Tongue (tissue), 2 donors: ENCODE data around the gene SMAD6. TPM values are rescaled to one million over a fixed set of nuclear protein-coding genes. Genes with fewer than 3 reads are reported as not detected.
"Not testable (repeated sequence)": the region's sequence is repeated elsewhere in the genome, so short reads cannot be mapped to it uniquely, and the experiment has no call there.

Experiments
- DNase-seq: peaks from one replicate; pipeline ENCODE4 v3.0.0-alpha.2; 2015
- total RNA-seq: library from RNA; depleted of rRNA; stranded (reverse); fragments of >200 nt; gene quantifications from one replicate; pipeline ENCODE4 v1.2.3, GENCODE V29; 2014

Gene SMAD6
- total RNA-seq, 1 donor from 2014 or later: 9.0 TPM

DNA sequence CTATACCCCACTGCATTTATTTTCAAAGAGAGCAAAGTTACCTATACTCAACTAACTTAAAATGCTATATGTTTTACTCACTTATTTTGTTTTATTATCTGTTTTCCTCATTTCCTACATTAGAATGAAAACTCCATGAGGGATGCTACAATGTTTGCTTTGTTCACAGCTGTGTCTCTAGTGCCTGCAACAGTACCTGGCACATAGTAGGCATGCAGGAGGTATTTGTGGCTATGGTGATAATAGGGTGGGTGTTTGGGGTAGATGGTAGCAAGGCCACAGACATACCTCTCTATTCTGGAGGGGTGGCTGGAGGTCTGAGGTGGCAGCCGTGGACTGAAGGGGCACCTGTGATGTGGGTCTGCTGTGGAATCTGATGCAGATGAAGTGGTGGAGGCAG, 24.7 kb upstream of the SMAD6 start:
- DNase-seq: no peak

DNA sequence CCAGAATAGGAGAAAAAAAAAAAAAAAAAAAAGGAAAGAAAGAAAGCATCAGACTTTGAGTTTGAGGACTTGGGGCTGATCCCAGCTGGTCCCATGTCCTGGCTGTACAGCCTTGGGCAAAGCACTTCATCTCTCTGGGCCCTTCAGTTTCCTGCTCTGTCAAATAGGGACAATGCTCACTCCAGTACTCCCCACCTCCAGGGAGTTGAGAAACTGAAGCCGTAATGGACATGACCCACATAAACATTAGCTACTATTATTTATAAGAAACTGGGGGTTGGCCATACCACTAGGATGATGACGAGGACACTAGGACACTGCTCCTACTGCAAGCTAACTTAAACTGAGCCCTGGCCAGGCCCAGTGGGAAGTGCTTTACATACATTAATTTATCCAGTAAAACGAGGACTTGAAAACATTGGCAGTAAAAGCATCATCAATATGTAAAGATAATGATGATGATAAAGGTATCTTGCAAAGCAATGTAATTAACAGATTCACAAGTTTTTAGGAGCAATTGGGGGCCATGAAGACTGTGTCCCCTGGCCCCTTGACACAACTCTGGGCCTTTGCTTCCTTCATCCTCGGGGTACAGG, 22.9 kb upstream of the SMAD6 start:
- no peak for DNase-seq

DNA sequence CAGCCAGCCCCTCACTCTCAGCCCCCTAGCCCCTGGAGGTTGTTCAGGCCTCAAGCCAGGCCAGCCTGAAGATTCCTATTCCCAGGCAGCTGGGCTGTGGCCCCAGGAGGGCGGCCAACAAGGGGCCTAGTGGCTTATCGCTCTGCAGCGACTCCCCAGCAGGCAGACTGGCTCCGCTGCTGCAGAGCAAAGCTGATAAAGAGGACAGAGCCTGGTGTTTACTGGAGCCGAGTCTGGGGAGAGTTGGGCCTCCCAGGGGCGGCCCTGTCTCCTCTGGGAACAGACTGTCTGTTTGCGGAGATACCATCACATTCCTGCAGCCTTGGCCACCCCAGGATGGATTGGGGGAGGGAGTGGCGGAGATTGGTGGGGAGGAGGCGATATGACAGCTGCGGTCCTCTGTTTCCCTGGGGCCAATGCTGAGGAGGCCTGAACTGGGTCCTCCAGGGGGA, 22.4 kb upstream of the SMAD6 start:
- DNase-seq: peak; percentile 45

DNA sequence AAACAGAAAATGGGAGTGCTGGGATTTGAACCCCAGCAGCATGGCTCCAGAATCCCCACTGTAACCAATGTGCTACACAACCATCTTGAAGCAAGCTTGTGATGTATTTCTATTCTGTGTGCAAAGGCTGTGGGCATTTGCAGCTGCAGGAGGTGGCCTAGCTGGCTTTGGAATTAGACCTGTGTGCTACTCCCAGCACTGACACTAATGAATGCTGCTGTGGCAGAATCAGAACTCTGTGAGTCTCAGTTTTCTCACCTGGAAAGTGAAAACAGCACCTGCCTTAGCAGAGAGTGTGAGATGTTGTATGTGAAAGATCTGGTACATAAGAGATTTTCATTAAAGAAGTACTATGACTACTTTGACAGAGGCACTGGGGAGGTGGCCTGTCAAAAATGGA, 21.5 kb upstream of the SMAD6 start:
- DNase-seq: no peak

DNA sequence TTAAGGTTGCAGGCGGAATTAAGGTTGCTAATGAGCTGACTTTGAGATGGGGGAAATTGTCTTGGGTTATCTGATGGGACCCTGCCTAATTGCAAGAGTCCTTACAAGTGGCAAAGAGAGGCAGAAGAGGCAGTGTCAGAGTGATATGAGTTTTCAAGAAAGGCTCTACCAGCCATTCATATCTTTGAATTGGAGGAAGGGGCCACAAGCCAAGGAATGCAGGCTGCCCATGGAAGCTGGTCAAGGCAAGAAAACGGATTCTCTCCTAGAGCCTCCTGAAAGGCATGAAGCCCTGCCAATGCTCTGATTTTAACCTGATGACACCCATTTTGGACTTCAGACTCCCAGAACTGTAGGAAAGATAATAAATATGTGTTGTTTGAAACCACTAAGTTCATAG, 20.6 kb upstream of the SMAD6 start:
- no peak for DNase-seq

DNA sequence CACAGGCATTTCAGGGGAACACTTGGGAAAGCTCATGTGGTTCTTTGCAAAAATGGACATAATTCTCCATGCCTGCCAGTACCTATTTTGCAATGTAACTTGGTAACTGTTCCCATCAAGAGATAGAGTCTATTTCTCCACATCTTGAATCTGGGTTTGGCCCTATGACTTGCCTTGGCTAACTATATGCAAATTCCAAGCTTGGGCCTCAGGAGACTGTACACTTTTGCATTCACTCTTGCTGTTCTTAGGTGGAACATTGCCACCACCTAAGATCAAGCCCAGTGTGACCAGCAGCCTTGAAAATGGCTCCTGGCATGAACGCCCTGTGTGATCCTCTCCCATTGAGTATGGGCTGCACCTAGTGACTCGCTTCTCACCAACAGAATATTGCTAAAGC, 19.8 kb upstream of the SMAD6 start:
- no peak for DNase-seq

DNA sequence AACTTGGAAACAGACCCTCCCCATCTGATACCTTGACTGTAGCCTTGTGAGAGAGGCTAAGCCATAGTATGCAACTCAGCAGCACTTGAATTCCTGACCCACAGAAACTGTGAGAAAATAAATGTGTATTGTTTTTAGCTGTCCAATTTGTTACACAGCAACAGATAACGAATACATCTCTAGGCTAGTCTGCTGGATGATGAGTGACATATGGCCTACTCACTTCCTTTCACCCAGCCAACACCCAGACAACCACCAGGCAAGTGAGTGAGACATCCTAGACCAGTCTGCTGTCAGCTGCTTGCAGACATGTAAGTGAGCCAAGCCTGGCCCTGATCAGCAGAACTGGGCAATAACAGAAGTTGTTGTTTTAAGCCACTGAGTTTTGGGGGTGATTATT, 19.2 kb upstream of the SMAD6 start:
- no peak for DNase-seq

DNA sequence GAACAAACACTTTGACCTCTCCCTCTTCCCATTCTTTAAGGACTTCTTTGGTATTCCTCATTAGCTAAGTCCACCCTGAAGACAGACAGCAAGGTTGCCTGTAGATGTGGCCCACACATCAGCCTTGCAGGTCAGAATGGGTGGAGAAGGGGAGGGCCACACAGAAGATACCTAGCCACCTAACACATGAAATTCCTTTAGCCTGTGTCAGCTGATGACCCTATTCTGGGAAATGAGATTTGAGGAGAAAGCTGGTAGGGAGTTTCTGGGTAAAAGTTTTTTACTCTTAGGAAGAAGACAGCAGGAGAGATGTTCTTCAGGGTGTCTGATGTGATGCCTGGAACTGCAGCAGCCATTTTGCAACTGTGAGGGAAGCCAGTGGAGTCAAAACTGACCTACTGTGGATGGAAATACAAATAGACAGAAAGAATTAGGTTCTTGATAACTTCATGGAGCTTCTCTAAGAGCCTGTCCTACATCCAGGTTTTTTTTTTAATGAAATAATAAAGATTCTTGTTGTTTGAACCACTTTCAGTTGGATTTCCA, 17.8 kb upstream of the SMAD6 start:
- no peak for DNase-seq

DNA sequence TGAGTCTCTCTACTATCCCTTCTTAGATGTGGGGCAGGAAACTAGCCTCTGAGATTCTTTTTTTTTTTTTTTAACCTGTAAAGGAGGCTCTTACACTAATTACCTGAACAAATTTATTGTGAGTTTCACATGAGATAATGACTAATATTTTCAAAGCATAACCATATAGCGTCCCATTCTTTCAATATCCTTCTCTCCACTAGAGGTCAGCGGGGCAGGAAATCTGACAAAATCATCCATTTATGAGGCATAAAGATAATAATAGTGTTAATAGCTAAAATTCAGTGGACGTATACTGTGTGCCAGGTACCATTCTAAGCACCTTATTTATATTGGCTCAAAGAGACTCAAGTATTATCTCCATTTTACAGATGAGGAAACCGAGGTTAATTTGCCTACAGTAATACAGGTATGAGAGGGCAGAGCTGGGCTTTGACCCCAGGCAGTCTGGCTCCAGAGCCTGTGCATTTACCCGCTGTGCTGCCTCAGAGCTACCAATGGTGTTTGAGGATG, 16.3 kb upstream of the SMAD6 start:
- DNase-seq: no peak

DNA sequence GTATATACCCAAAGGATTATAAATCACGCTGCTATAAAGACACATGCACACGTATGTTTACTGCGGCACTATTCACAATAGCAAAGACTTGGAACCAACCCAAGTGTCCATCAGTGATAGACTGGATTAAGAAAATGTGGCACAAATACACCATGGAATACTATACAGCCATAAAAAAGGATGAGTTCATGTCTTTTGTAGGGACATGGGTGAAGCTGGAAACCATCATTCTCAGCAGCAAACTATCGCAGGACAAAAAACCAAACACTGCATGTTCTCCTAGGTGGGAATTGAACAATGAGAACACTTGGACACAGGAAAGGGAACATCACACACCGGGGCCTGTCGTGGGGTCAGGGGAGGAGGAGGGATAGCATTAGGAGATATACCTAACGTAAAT, 11.1 kb upstream of the SMAD6 start:
- not testable (repeated sequence) for DNase-seq

DNA sequence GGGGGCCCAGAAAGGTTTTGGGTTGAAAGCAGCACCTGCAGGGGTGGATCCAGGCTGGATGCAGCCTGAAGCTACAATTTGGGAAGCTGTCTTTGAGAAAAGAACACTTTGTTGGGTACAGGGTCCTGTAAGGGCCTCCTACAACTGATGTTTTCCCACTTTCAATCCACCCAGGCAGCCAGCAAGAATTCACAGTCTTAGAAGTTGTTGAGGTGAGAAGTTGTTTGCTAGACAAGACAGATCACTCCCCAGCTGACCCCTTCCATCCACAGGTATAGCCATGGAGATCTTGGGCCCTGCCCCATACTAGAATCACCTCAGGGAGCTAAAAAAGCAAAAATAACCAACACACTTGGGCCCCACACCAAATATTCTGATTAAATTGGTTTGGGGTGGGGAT, 10.3 kb upstream of the SMAD6 start:
- DNase-seq: no peak

DNA sequence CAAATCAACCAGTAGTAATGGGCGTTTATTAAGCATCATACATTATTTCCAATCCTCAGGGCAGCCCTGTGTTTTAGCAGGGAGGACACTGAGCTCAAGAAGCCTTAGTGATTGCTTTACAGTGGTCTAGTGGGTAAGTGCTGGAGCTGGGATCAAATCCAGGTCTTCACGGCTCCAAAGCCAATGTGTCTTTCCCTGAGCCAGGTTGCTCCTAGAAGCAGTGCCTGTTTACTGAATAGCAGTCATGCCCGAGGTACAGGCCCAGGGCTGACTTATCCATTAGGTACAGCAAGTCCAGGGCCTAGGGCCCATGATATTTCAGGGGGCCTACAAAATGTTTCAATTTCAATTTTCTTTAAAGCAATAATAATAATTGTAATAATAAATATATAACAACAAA, 9.6 kb upstream of the SMAD6 start:
- DNase-seq: no peak

DNA sequence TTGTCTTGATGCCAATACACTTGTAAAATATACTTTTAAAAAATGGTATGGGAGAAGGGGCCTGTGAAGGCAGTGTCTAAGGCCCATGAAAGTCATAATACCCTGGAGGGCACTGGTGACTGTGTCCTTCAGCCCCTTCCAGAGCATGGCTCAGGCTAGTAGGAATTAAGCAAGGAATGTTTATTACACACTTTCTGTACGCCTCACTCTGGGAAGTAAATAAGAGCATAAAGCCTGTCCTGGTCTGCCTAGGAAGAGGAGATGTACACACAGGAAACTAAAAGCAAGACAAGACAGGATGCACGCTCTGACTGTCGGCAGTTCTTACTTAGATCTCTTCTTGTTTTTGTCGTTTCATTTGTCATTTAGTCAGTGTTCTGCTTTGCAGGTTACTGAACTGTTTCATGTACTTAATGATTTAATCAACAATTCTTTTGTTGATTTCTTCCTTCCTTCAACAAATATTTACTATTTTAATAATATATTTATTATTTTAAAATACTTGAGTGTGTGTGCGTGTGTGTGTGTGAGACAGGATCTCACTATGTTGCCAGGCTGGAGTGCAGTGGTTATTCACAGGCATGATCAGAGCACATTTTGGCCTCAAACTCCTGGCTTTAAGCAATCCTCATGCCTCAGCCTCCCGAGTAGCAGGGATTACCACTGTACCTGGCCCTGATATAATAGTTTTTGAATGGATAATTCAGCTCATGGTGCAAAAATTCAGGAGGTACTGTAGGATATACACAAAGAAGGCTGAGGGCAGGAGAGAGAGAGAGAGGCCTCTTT, 9.0 kb upstream of the SMAD6 start:
- DNase-seq: no peak

DNA sequence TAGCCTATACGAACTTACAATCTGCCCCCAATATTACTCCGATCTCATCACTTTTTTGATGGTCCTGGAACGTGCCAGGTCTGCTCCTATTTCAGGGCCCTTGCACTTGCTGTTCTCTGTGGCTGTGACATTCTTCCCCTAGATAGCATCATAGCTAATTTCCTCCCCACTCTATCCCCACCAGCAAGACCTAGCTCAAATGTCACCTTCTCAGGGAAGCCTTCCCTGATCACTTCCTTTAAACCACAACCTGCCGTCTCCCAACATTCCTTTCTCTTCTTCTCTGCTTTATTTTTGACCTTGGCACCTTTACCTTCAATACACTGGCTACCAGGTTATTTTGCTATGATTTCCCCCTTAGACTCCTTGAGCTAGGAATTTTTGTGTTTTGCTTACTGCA, 5.3 kb upstream of the SMAD6 start:
- DNase-seq: no peak

DNA sequence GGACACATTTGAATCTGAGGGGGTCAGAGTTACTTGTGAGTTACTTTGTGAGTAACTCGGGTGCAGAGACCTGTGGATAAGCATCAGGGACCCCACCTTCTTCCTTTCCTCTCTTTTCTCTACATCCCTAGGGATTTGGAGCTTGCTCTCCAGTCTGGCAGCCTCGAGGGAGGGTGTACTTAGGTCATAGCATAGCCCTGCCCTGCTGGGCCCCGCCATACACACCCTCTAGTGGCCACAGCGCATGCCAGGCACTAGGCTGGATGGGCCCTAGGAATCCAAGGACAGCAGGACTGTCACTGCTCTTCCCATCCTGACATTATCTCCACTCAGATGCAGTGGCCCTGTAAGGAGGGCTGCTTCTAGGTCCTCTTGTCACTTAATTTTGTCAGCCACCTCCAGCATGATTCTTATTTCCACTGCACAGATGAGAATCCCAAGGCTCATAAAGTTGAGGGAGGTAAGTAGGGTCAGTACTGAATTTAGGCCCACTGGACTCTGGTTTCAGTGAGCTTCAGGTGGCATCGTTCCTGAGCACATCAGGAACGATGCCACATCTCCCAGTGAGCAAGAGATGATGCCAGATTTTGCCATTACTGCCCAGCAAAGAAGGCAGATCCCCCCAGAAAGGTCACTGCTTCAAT, 3.6 kb upstream of the SMAD6 start:
- peak; percentile 50 for DNase-seq

DNA sequence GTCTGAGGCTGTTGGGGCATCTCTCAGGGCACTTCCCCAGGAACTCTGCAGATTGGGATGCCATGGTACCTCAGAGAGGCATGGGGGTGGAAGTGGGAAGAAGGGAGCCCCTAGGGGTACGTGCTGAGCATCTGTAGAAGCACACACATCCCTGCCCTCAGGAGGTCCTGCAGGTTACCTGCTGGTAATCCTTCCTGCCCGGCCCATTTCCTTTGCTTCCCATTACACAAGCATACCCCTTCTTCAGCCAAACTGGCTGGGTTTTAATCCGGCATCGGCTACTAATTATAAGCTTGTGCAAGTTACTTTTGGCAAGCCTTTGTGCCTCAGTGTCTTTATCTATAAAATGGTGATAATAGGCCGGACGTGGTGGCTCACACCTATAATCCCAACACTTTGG, 3.1 kb upstream of the SMAD6 start:
- no peak for DNase-seq

DNA sequence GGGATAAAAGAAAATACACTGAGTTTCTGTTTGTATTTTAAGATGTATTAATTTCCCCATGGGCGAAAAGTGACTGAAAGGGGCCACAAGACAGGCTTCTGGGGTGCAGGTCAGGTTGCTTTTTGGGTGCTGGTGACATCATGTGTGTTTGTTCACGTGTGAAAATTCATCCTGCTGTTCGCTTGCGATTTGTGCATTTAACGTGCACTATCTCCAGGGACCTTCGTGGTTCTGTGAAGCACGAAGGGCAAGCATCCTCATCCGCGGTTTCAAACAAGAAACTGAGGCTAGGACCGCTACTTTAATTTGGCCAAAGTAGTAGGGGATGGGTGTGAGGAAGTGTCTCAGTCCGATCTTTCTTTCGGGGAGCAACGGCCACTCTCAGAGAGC, 1.6 kb upstream of the SMAD6 start:
- no peak for DNase-seq

DNA sequence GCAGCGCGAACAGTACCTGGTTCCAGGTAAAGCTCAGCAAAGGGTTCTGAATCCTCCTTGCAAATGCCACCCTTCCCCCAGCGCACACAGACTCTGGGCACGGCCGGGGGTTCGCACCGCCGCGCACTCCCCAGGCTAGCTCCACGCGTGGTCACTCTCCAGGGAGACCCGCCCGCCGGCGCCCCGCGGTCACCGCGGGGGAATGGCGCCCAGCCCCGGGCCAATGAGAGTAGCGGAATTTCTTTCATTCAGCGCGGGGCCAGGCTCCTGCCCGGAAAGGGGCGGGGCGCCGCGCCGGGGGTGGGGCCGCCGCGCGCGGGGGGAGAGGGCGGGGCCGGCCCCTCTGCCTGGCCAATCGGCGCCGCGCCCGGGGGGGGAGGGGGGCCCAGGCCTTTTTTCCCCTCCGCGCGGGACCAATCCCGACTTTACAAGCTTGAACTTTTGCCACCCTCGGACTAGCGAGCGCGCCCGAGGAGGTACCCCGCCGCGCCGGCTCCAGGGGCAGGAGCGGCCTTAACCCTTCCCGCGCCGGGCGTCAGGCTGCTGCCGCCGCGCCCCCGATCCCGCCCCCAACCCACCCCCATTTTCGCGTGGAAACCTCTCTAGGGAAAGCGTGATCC, 1.1 kb upstream of the SMAD6 start:
- DNase-seq: peak; percentile 98

DNA sequence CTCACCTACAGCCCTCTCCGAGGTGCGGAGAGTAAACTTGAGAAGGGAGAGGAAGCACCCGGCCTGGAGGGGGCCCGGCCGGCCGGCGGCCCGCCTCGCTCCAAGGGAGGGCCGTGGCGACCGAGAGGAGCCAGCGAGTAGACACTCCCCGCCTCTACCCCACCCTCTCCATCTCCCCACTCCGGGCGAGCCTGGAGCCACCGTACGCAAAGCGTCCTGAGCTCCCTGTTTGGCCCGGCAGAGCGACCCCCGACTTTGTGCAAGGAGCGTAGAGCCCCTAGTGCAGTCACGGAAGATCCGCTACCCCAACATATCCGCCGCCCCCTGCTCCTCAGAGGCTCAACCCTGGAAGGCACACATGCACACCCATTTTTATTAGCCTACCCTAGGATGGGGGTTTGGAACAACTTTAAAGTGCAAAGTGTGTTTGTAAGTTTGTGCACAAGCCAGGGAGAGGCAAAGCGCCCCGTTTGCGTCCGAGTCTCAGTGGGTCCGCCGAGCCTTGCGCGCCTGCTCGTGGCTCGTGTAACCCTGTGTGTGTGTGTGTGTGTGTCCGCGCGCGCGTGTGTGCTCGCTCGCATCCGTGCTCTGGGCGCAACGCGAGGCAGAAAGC, 508 bp upstream of the SMAD6 start:
- no peak for DNase-seq

DNA sequence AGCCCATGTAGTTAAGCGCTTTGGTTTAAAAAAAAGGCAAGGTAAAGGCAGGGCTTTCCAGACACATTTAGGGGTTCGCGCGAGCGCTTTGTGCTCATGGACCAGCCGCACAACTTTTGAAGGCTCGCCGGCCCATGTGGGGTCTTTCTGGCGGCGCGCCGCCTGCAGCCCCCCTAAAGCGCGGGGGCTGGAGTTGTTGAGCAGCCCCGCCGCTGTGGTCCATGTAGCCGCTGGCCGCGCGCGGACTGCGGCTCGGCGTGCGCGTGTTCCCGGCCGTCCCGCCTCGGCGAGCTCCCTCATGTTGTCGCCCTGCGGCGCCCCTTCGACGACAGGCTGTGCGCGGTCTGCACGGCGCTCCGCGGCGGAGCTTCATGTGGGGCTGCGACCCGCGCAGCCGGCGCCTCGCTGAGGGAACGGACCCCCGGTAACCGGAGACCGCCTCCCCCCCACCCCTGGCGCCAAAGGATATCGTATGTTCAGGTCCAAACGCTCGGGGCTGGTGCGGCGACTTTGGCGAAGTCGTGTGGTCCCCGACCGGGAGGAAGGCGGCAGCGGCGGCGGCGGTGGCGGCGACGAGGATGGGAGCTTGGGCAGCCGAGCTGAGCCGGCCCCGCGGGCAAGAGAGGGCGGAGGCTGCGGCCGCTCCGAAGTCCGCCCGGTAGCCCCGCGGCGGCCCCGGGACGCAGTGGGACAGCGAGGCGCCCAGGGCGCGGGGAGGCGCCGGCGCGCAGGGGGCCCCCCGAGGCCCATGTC, 927 bp downstream of the SMAD6 start:
- DNase-seq: peak; percentile 39

DNA sequence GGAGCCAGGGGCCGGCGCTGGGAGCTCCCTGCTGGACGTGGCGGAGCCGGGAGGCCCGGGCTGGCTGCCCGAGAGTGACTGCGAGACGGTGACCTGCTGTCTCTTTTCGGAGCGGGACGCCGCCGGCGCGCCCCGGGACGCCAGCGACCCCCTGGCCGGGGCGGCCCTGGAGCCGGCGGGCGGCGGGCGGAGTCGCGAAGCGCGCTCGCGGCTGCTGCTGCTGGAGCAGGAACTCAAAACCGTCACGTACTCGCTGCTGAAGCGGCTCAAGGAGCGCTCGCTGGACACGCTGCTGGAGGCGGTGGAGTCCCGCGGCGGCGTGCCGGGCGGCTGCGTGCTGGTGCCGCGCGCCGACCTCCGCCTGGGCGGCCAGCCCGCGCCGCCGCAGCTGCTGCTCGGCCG, 1.5 kb downstream of the SMAD6 start:
- DNase-seq: peak; percentile 57
